ENCODE measurements around the gene RPN1.

DNA sequence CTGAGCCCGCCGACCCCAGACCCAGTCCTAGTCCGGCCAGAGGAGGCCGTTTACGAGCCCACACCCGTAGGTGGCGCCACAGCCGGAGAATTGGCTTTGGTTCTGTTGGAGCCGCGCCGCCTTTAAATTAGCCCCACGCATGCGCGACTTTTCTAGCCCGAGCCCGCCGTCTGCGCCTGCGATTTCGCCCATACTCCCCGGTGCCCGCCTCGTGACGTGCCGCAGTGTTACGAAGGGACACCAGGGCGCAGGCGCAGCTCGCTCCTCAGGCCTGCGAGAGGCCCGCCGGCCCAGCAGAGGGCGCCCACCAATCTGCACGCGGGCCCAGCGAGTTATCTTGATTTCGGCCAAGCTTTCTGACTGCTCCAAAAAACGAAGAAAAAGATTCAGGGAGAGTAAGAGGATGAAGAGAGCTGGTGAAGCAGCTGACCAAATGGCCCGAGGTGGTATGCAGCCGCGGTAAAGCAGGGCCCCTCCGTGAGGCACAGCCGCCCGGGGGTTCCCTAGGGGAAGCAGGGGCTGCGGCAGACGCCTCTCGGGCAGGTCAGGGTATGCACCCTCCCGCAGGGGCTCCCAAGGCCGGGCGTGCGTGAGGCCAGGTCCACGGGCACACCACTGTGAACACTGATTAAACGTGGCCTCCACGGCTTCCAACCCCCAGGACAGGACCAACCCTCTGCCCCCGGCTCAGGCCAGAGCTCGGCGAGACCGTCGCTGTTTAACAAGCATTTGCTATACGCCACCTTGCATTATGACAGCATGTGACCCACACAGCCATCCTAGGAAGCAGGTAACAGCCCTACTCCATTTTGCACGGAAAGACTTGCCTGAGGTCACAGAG lies 32.8 kb downstream of the RPN1 start:
- TF ChIP-seq, protein P1, sequence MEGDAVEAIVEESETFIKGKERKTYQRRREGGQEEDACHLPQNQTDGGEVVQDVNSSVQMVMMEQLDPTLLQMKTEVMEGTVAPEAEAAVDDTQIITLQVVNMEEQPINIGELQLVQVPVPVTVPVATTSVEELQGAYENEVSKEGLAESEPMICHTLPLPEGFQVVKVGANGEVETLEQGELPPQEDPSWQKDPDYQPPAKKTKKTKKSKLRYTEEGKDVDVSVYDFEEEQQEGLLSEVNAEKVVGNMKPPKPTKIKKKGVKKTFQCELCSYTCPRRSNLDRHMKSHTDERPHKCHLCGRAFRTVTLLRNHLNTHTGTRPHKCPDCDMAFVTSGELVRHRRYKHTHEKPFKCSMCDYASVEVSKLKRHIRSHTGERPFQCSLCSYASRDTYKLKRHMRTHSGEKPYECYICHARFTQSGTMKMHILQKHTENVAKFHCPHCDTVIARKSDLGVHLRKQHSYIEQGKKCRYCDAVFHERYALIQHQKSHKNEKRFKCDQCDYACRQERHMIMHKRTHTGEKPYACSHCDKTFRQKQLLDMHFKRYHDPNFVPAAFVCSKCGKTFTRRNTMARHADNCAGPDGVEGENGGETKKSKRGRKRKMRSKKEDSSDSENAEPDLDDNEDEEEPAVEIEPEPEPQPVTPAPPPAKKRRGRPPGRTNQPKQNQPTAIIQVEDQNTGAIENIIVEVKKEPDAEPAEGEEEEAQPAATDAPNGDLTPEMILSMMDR (conservative IDR thresholded peaks at IDR 0.05) = peak; percentile 53; the same call in 1 of the 2 replicates
- no peak for TF ChIP-seq EZH2 (IDR thresholded peaks at IDR 0.05; ENCODE audit: low read depth)
